A673 (cell line): Measurements from ENCODE around the gene DUS2. TPM values are rescaled to one million over a fixed set of nuclear protein-coding genes. Genes with fewer than 3 reads are reported as not detected.
"Not testable (repeated sequence)": the region's sequence is repeated elsewhere in the genome, so short reads cannot be mapped to it uniquely, and the experiment has no call there.

Experiments
- BruUV-seq: library from RNA; stranded (reverse); fragments of 400-500 nt; replicated peaks from 2 replicates; lab custom pipeline; 2021; lab: Mats Ljungman, UMichigan
- CTCF ChIA-PET: fragments of 300-600 bp; sonication (Branson Sonifier 250); formaldehyde crosslinking; loops from one replicate; lab custom pipeline; 2022; ENCODE audit warnings: antibody characterized with exemption; lab: Charles Lee
- POLR2A ChIA-PET: fragments of 300-600 bp; sonication (Branson Sonifier 250); formaldehyde crosslinking; loops from one replicate; lab custom pipeline; 2022; ENCODE audit warnings: antibody characterized with exemption; ENCODE audit not compliant: low non-redundant PET; lab: Charles Lee
- DNase-seq: peaks from one replicate; pipeline ENCODE4 v3.0.0-alpha.2; 2015; ENCODE audit warnings: low spot score
- H3K27ac ChIP-seq: fragments of 200-600 bp; sonication (generic); 2 replicates; pipeline ENCODE4 v1.5.1; 2016; ENCODE audit warnings: mixed run types, low read depth, mild to moderate bottlenecking, mixed read lengths, antibody characterized with exemption, low read length; ENCODE audit not compliant: poor library complexity, severe bottlenecking
- H3K27me3 ChIP-seq: fragments of 200-600 bp; sonication (generic); replicated peaks from 2 replicates; pipeline ENCODE4 v1.6.1; 2017; ENCODE audit warnings: mixed run types, low read depth, mild to moderate bottlenecking, mixed read lengths, antibody characterized with exemption, low read length; ENCODE audit not compliant: insufficient read depth, poor library complexity
- H3K36me3 ChIP-seq: fragments of 200-600 bp; sonication (generic); 2 replicates; pipeline ENCODE4 v1.6.1; 2016; ENCODE audit warnings: mixed run types, mild to moderate bottlenecking, mixed read lengths, antibody characterized with exemption, low read length; ENCODE audit not compliant: insufficient read depth, poor library complexity, severe bottlenecking
- H3K4me1 ChIP-seq: fragments of 200-600 bp; sonication (generic); 2 replicates; pipeline ENCODE4 v1.6.1; 2017; ENCODE audit warnings: mixed run types, mild to moderate bottlenecking, mixed read lengths, antibody characterized with exemption, low read length; ENCODE audit not compliant: insufficient read depth, poor library complexity, severe bottlenecking
- H3K4me3 ChIP-seq: fragments of 200-600 bp; sonication (generic); 2 replicates; pipeline ENCODE4 v1.5.1; 2016; ENCODE audit warnings: low read depth, mixed run types, mild to moderate bottlenecking, mixed read lengths, low read length; ENCODE audit not compliant: poor library complexity, severe bottlenecking
- H3K9me3 ChIP-seq: fragments of 200-600 bp; sonication (generic); 2 replicates; pipeline ENCODE4 v1.6.1; 2016; ENCODE audit warnings: mixed run types, low read depth, mild to moderate bottlenecking, mixed read lengths, antibody characterized with exemption, low read length; ENCODE audit not compliant: poor library complexity, severe bottlenecking
- EZH2 ChIP-seq: fragments of 200-600 bp; sonication (generic); IDR thresholded peaks from 2 replicates; pipeline ENCODE4 v1.6.1; 2017; ENCODE audit warnings: borderline replicate concordance, low read depth, mild to moderate bottlenecking, mixed read lengths, antibody characterized with exemption, low read length; ENCODE audit not compliant: poor library complexity, severe bottlenecking
- intact Hi-C: fragments of 100-400 bp; cut with micrococcal nuclease; formaldehyde crosslinking; loops from one replicate; pipeline ENCODE4 v1.10.0; 2022; ENCODE audit not compliant: unreplicated experiment
- total RNA-seq: library from RNA; stranded (reverse); gene quantifications from 2 replicates; pipeline ENCODE4 v1.2.3, GENCODE V29; 2021
- TF ChIP-seq, protein P1 (sequence below): fragments of 300-800, 200-600 bp; sonication (generic); conservative IDR thresholded peaks from 2 replicates; pipeline ENCODE4 v1.5.1; 2017; ENCODE audit warnings: low read depth, mild to moderate bottlenecking, antibody characterized with exemption, low read length, moderate library complexity, mixed read lengths

DUS2 gene
- total RNA-seq, 1 experiment from 2014 or later: 19.7 TPM

DNA sequence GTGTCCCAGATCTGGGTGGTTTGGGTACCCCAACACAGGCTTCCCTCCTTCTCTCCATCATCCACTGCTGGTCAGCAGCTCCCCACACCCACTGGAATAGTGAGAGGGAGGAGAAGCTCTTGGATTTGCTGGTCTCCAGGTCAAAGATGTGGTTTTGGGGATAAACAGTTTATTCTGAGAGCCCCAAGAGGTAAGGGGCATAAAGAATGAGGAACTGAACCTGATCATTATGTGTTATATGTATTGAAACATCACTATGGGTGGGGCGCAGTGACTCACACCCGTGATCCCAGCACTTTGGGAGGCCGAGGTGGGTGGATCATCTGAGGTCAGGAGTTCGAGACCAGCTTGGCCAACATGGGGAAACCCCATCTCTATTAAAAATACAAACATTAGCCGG lies 27.7 kb upstream of the DUS2 start:
- Histone ChIP-seq H3K9me3 (no peaks in the 10 kb centered on the region), H3K27ac (no peak overlapping the region), H3K4me3 (no peak overlapping the region), H3K4me1 (peaks cover 5% of the 10 kb centered on the region), H3K27me3 (no peaks in the 10 kb centered on the region), H3K36me3 (no peaks in the 10 kb centered on the region)
- POLR2A ChIA-PET: no interaction called here
- TF ChIP-seq EZH2: no peak
- CTCF ChIA-PET: no interaction called here
- DNase-seq: no peak
- BruUV-seq: no TSS peak
- intact Hi-C loops: no loop called here

DNA sequence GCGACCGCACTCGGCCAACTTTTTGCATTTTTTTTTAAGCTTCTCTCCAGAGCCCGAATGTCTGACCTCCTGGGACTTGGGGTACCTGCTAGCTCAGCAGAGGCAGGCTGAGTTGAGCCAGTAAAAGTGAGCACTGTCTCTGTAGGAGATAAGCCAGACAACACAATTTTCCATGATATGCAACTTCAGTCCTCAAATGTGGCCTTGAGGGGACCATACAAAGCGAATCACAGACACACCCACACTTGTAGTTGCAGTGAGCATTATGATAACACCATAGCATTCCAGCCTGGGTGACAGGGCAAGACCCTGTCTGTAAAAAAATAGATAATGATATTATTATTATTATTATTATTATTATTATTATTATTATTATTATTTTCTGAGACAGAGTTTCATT lies 26.4 kb upstream of the DUS2 start:
- Histone ChIP-seq H3K4me1 (peaks cover 5% of the 10 kb centered on the region), H3K36me3 (no peaks in the 10 kb centered on the region), H3K4me3 (no peak overlapping the region), H3K27me3 (no peaks in the 10 kb centered on the region), H3K27ac (no peak overlapping the region), H3K9me3 (no peaks in the 10 kb centered on the region)
- intact Hi-C loops: no loop called here
- POLR2A ChIA-PET: no interaction called here
- TF ChIP-seq EZH2: no peak
- TF ChIP-seq, protein P1, sequence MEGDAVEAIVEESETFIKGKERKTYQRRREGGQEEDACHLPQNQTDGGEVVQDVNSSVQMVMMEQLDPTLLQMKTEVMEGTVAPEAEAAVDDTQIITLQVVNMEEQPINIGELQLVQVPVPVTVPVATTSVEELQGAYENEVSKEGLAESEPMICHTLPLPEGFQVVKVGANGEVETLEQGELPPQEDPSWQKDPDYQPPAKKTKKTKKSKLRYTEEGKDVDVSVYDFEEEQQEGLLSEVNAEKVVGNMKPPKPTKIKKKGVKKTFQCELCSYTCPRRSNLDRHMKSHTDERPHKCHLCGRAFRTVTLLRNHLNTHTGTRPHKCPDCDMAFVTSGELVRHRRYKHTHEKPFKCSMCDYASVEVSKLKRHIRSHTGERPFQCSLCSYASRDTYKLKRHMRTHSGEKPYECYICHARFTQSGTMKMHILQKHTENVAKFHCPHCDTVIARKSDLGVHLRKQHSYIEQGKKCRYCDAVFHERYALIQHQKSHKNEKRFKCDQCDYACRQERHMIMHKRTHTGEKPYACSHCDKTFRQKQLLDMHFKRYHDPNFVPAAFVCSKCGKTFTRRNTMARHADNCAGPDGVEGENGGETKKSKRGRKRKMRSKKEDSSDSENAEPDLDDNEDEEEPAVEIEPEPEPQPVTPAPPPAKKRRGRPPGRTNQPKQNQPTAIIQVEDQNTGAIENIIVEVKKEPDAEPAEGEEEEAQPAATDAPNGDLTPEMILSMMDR: no peak
- no peak for DNase-seq
- CTCF ChIA-PET: no interaction called here
- BruUV-seq: no TSS peak

DNA sequence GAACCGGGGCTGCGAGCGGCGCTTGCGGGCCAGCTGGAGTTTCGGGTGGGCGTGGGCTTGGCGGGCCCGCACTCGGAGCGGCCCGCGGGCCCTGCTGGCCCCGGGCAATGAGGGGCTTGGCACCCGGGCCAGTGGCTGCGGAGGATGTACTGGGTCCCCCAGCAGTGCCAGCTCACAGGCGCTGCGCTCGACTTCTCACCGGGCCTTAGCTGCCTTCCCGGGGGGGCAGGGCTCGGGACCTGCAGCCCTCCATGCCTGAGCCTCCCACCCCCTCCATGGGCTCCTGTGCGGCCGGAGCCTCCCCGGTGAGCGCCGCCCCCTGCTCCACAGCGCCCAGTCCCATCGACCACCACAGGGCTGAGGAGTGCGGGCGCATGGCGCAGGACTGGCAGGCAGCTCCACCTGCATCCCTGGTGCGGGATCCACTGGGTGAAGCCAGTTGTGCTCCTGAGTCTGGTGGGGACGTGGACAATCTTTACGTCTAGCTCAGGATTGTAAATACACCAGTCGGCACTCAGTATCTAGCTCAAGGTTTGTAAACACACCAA lies 24.8 kb upstream of the DUS2 start:
- H3K4me1 ChIP-seq, DNase-seq, H3K27me3 ChIP-seq, BruUV-seq, POLR2A ChIA-PET, H3K4me3 ChIP-seq, H3K27ac ChIP-seq, H3K9me3 ChIP-seq, CTCF ChIA-PET, H3K36me3 ChIP-seq, intact Hi-C loops: not testable (repeated sequence)

DNA sequence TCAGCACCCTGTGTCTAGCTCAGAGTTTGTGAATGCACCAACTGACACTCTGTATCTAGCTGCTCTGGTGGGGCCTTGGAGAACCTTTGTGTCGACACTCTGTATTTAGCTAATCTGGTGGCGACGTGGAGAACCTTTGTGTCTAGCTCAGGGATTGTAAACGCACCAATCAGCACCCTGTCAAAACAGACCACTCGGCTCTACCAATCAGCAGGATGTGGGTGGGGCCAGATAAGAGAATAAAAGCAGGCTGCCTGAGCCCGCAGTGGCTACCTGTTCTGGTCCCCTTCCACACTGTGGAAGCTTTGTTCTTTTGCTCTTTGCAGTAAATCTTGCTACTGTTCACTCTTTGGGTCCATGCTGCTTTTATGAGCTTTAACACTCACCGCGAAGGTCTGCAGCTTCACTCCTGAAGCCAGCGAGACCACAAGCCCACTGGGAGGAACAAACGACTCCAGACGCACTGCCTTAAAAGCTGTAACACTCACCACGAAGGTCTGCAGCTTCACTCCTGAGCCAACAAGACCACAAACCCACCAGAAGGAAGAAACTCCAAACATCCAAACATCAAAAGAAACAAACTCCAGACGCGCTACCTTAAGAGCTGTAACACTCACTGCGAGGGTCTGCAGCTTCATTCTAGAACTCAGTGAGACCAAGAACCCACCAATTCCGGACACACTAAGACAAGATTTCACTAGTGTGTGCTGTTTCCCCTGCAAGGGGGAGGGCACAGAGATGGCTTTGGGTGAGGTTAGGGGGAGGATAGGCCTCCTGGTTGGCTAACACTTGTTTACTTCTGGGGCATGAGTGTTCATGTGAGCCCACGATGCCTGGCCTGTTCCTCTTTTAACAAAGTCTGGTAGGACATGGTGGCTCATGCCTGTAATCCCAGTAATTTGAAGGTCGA lies 24.1 kb upstream of the DUS2 start, which contains the start of gene DPEP2:
Gene DPEP2 (minus strand): TSS at position 706 of the 910 bp plus-strand sequence. CDS start 6,272 bp downstream, outside the sequence.
- DNase-seq, intact Hi-C loops, H3K27ac ChIP-seq, H3K4me1 ChIP-seq, POLR2A ChIA-PET, H3K9me3 ChIP-seq, BruUV-seq, H3K27me3 ChIP-seq, H3K36me3 ChIP-seq, H3K4me3 ChIP-seq, CTCF ChIA-PET: not testable (repeated sequence)
